Tibial nerve (tissue), 4 donors: ENCODE measurements around the gene SLC26A2.

ENCODE experiments used
- EP300 ChIP-seq, 2 donors: sonication (generic); formaldehyde crosslinking; IDR thresholded peaks; one replicate each; pipeline ENCODE4 v1.6.1; 2017; ENCODE audit warnings: antibody characterized with exemption in 2 of 2, mild to moderate bottlenecking in 1 of 2
- POLR2A ChIP-seq, 2 donors: fragments of 450-650 bp; IDR thresholded peaks; one replicate each; pipeline ENCODE4 v1.6.1; 2017; ENCODE audit warnings: antibody characterized with exemption in 2 of 2, mild to moderate bottlenecking in 2 of 2, moderate library complexity in 2 of 2
- TF ChIP-seq, protein P1 (sequence below), 5 experiments: fragments of 200-600 bp in 3 of 5; fragments of 450-650 bp in 2 of 5; sonication (generic) in 3 of 5; IDR thresholded peaks; one replicate each; pipeline ENCODE4 v1.5.1; 2016 to 2019; ENCODE audit warnings: antibody characterized with exemption in 5 of 5, mild to moderate bottlenecking in 3 of 5, moderate library complexity in 2 of 5

DNA sequence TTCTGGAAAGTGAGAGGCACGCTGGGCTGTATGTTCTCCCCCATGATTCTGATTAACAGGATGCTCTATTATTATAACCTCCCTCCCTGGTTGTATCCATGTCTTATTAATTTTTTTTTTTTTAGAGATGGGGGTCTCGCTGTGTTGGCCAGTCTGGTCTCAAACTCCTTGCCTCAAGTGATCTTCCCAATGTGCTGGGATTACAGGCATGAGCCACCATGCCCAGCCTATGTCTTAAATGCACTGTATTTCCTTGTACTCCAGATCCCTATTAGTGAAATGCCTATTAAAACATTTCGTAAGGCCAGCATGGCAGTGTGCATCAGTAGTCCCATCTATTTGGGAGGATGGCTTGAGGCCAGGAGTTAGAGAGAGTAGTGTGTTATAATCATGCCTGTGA is 32.9 kb downstream of the SLC26A2 start:
- TF ChIP-seq, protein P1, sequence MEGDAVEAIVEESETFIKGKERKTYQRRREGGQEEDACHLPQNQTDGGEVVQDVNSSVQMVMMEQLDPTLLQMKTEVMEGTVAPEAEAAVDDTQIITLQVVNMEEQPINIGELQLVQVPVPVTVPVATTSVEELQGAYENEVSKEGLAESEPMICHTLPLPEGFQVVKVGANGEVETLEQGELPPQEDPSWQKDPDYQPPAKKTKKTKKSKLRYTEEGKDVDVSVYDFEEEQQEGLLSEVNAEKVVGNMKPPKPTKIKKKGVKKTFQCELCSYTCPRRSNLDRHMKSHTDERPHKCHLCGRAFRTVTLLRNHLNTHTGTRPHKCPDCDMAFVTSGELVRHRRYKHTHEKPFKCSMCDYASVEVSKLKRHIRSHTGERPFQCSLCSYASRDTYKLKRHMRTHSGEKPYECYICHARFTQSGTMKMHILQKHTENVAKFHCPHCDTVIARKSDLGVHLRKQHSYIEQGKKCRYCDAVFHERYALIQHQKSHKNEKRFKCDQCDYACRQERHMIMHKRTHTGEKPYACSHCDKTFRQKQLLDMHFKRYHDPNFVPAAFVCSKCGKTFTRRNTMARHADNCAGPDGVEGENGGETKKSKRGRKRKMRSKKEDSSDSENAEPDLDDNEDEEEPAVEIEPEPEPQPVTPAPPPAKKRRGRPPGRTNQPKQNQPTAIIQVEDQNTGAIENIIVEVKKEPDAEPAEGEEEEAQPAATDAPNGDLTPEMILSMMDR (IDR thresholded peaks at IDR 0.05) = no peak
- TF ChIP-seq EP300 (IDR thresholded peaks at IDR 0.05) (no peak), POLR2A (IDR thresholded peaks at IDR 0.05) (no peak)
